GM19025 (cell line): ENCODE results near the gene PLCG1.

ENCODE experiments used
- ATAC-seq: cut with Tn5 transposase; IDR thresholded peaks from one replicate; pipeline ENCODE4 v1.9.1; 2021; ENCODE audit warnings: mild to moderate bottlenecking, low read depth, moderate library complexity; ENCODE audit not compliant: unreplicated experiment

The PLCG1 gene

DNA sequence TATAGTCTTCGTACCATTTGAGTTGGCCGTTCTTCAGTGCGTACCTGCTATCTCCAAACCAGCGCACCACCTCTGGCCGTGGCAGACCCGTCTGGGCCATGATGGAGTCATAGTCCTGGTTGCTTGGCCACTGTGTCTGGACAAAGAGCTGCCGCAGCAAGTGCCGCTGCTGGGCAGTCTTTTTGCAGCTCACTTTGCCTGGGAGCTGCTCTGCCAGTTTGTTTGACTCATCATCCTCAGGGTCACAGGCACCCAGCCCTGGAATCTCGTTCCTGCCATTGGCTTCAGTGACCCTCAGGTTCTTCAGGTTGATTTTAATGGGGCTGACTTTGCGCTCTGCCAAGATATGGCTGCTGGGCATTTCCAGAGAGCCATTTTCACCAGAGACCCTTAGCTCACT, 65.1 kb downstream of the PLCG1 start:
- ATAC-seq = no peak

DNA sequence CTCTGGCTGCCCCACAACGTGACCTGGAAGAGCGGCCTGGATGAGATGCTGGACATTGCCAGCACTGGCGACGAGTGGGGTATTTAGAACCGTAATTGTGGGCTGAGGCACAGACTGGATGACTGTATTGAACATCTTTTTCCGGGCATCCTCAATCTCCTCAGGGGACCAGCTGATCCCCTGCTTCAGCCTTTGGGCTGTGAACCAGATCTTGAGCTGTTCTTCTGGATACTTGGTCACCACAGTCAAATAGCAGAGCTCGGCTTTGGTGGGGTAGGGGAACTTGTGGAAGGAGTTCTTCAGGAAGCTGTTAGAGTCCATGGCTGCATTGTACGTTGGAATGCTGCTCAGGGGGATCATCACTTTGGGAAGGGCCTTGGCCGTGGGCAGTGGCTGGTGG, 66.3 kb downstream of the PLCG1 start:
- no peak for ATAC-seq

DNA sequence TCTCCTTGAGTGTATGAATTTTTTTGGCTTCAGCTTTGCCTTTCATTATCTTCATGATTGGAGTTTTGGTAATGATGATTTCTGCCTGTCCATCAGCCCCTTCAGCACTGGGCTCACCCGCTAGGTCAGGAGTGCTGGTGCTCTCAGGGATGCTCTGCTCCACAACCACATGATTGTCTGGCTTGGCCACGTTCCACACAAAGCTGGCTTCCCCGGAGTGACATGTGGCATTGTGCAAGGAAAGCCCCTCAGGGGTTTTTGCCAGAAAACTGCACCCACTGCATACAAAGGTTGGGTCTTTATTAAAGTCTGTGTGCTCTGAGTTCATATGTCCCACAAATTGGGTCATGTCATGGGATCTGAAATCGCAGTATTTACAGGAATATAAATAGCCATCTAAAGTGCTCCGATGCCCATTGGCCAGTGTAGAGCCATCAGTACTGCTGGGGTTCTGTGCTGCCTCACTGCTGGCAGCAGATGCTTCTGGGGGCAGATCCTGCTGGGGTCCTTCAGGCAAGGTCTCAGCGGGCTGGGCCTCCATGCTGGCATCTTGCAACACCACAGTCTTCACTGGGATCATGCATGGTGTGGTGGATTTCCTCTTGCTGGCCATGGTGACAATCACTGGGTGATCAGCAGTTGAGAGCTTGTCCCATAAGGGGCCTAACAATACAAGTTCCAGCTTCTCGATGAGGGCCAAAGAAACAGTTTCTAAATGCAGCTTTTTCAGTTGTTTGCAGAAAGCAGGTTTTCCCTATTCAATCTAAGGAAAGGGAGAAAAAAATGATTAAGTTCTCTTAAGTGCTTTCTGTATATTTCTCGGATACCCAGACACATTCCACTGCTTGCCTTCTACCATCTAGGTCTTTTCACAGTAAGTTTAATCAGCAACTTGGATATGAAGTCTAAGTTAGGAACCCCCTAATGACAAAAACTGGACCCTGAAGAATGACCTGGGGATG, 67.2 kb downstream of the PLCG1 start:
- no peak for ATAC-seq

DNA sequence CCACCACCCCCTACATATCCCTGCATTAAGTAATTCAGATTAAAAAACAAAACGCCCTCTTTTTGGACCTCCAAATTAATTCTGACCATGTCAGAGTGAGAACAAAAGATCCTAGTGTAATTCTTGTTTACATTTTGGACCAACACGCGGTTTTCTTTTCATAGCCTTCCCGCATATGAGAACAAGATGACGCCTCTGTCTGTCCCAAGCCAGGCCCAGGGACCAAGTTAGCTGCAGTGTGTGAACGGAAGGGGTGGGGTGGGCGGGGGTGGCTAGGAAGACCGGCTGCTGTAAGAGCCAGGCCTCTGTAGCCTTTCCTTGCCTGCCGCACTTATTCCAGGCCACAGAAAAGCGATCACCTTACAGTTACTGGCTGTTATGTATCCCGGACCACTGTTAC, 68.0 kb downstream of the PLCG1 start:
- ATAC-seq = no peak

DNA sequence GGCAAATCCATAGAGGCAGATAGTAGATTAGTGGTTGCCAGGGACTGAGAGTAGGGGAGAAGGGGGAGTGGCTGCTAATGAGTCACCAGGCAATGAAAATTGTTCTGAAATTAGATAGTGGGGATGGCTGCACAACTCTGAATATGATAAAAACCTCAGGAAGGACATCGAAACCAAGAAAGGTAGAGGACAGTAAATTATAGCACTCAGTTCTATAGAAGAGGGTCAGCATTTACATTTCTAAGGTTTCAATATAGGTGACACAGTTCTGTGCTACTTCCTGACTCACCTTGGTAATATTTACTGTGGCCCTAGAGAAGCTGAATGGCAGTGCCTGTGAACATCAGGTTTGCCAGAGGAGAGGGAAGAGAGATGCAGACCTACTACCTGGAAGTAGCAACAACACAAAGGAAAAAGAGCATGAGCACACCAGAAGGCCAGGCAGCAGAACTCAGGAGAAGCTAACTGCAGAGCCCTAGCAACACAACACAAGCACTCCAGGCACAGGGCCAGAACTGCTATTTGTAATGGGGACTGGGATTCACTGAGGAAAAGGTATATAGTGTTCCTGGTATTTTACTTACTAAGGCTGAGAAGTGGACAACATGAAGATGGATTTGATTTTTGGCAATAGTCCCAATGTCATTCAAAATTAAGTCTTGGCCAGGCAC, 75.9 kb downstream of the PLCG1 start:
- ATAC-seq = no peak

DNA sequence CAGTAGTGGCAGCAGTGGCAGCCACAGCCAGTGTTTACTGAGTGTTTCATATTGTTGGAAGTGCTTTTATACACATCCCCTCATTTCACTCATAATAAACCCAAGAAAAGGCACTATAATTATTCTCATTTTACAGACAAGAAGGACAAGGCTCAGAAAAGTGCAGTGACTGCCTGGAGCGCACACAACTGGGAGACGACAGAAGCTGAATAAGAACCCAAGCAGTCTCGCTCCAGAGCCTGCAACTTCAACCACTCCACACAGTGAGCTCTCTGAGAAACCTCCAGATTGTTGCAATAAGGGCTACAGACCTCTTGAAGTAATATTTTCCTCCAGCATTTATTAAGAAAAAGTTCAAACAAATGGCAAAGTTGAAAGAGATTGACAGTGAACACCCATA, 76.9 kb downstream of the PLCG1 start:
- ATAC-seq = no peak

DNA sequence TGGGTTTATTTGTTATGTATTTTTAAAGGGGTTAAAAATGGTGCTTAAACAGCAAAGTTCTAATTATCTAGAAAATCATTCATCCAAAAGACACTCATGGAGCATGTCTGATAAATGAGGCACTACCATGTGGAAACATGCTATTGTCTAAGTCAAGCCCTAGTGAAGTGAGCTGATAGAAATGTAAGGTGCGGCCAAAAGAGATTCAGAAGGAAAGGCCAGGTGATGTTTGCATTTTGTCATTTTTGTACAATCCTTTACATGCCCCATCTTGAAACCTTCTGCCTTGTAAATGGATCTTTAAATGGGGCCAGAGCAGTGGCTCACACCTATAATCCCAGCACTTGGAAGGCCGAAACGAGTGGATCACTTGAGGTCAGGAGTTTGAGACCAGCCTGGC, 77.3 kb downstream of the PLCG1 start:
- ATAC-seq = no peak

DNA sequence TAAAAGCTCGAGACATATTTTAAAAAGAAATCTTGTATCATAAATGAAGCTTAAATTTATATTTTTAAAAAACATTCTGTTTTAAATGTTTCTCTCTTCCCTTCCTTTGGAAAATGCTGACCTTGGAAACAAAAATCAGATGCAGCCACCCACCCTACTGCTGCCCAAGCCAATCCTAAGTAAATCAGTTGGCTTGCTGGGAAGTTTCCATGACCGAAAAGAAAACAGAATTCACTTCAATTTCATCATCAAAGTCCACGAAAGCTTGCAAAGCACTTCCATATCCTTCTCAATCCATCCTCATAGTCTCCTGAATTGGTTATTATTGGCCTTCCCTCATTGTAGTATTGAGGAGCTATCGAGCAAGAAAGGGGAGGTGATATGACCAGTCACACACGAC, 80.1 kb downstream of the PLCG1 start:
- no peak for ATAC-seq

DNA sequence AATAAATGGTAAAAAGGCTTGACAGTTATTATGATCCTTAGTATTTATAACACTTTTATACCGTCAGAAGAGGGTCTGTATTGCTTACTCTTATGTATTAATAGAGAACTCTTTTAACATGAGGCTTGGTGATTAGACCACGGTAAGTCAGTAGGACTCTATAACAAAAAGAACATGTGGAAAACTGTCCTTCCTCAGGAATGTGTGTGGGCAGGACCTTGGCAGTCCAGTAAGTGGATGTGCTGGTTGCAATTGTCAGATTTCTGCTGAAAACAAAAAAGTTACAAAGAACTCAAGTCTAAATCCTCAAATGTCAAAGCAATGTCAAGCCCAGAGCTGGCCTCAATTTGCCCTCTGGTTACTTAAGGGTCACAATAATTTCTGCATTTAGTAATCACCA, 81.1 kb downstream of the PLCG1 start:
- ATAC-seq = no peak

DNA sequence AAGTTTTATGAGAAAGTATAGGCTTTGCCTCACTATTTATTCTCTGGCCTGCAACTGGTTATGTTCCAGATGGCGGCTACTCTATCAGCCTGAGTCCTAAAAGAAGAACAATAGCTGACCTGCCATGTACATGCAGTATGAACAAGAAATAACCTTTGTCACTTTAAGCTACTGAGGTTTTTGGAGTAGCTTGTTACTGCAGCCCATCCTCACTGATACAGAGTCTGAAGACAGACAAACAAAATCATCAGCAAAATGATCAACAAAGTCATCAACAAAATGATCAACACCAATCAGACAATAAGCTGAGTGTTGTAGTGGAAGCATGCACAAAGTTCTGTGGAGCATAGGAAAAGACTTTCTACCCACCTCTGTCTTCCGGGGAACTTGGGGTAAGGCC, 82.5 kb downstream of the PLCG1 start:
- no peak for ATAC-seq

DNA sequence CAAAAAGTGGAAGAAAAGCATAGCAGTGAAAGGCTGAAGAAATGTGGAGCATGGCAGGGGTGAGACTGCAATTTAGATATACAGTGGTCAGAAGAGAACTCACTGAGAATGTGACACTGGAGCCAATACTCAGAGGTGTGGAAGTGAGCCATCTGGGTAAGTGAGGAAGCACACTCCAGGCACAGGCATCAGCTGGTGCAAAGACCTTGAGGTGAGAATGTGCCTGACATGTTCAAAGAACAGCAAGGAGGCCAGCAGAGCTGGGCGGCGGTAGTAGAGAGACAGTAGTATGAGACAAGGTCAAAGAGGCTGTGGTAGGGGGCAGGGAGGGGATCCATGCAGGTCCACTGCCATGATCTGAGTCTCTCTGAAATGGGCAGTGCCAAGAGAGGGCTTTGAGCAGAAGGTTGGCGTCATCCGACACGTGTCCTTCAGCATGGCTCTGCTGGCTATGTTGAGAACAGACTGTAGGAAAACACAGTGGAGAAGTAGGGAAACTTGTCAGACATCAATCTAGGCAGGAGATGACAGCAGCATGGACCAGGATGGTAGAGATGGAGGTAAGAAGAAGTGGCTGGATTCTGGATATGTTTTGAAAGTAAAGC, 84.4 kb downstream of the PLCG1 start:
- no peak for ATAC-seq

DNA sequence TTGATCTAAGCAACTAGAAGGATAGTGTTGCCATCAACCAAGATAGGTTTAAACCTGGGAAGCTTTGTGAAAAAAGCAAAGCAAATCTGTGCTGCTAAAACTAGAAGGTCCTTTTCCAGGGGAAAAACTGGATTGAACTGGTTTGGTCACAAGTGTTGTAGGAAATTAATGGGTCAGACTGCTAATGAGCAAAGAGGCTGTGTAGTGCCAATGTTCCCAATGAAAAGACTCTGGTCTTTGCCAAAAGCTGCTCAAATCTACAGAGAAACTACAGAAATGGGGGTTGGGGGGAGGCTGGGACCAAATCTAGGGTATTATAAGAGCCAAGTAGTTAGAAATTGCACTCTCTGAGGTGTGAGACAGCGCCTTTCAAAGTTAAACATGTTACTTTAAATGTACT, 85.0 kb downstream of the PLCG1 start:
- no peak for ATAC-seq

DNA sequence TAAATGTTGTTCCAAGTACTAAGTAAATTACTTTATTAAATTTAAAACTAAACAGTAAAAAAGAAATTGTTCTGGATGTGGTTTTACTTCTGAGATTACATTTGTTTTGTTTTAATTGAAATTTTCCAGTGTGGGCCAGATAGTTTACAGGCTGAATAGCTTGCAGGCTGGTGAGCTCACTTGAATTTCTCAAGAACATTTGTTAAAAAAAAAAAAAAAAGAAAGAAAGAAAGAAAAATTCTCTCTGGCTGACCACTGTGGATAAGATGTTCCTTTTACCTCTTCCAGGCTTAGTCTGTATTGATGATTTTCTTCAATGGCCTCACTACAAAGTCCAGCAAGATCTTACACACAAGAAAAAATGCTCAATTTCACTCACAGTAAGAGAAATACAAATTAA, 85.4 kb downstream of the PLCG1 start:
- no peak for ATAC-seq

DNA sequence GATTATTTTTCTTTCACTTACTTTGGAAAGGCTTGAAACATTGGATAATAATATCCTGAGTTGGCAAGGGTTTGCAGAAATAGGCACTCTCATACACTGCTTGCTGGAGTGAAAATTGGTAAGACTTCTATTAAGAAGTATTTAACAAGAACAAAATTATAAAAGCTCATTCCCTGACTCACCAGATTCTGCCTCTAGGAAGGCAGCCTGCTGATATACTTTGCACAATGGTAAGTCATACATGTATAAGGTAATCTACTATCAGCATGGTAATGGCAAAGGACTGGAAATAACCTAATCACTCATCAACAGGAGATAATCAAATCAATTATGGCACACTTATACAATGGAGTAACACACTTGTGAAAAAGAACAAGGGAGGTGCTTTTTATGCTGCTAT, 85.8 kb downstream of the PLCG1 start:
- ATAC-seq = no peak

DNA sequence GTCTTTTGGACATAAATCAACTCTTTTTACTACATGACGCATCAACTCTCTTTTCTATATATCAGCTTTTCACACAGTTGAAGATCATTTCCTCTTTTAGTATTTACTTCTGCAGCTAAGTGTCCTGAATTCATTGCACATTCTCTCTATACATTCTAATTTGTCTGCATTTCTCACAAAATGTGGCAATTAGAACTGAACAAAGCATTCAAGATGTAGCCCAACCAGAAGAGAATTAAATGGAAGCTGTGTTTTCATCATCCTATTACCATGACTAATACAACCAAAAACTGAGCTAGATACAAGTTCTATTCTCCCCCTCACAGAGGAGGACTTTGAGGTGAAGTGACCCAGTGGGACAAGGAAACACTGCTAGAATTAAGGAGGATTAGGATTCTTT, 86.9 kb downstream of the PLCG1 start:
- no peak for ATAC-seq

DNA sequence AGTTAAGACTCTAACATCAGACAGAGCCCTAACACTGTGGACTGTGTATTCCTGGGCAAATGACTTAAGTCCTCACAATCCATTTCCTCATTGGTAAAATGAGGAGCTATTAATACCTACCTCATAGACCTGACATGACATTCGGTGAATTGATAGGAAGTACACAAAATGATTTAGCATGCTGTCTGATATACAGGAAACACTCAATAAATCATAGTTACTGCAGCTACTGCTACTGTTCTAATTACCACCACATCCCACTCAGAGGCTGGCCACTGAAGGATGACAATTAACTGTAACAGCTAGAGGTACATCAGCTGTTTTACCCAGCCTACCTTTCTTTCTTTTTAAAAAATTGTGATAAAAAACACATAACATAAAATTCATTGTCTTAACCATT, 87.7 kb downstream of the PLCG1 start:
- no peak for ATAC-seq

DNA sequence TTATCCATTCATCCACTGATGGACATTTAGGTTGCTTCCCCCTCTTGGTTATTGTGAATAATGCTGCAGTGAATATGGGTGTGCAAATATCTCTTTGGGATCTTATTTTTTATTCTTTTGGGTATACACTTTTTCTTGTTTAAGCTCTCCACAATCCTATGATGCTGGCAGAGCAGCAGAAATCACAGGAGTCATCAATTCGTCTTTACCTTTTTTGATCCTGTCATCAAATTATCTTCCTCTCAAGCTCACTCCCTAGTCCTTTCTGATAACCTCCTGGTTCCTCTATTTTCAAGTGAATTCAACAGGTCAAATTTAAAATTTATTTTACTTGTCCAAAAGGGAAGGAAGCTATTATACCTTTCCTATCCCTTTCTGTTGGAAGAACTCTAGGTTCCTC, 89.1 kb downstream of the PLCG1 start:
- no peak for ATAC-seq
